ENCODE data around the gene ADCY1. TPM values are rescaled to one million over a fixed set of nuclear protein-coding genes. Genes with fewer than 3 reads are reported as not detected.
"Not testable (repeated sequence)": the region's sequence is repeated elsewhere in the genome, so short reads cannot be mapped to it uniquely, and the experiment has no call there.

Gene ADCY1
- total RNA-seq, 2 donors from 2014 or later = 15.3 to 18.5 TPM

DNA sequence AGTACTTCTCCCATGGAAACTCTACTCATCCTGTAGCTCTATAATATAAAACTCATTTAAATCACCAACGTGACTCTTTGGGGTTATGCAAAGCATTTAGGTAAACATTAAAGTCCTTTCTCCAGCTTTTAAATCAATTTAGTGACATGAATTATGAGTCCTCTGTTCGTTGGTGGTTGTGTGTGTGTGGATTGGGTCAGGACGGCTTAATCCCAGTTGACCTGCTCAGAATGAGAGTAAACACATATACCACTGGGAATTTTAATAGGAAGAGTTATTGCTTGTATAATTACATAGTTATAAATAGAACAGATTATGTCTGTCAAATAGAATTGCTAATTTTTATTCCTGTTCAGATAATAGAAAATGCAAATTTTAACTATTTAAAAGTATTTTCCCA lies 30.7 kb upstream of the ADCY1 start:
- Mint-ChIP-seq H3K27ac (no peak overlapping the region), H3K27me3 (ENCODE audit: insufficient read depth) (no peaks in the 10 kb centered on the region), H3K4me1 (no peaks in the 10 kb centered on the region), H3K4me3 (no peak overlapping the region), H3K9me3 (peaks cover 20% of the 10 kb centered on the region), H3K36me3 (ENCODE audit: low read depth) (no peaks in the 10 kb centered on the region)
- H3K4me3 ChIP-seq (ENCODE audit: low read length) = no peak overlapping the region
- WGBS, 2 experiments (ENCODE audit: insufficient coverage in 1 of 2, insufficient read length in 1 of 2) = 78% methylated on average over 3 of the region's 3 CpGs; no CpG with 5 or more reads in 1 of the 2 experiments
- H3K27ac ChIP-seq (ENCODE audit: low read depth, low read length) = no peak overlapping the region
- no peaks in the 10 kb centered on the region for H3K27me3 ChIP-seq (ENCODE audit: control insufficient read depth, insufficient read depth, low read length, poor library complexity, severe bottlenecking)
- no peaks in the 10 kb centered on the region for H3K4me1 ChIP-seq (ENCODE audit: control insufficient read depth, insufficient read depth, low read length)
- no peaks in the 10 kb centered on the region for H3K36me3 ChIP-seq (ENCODE audit: control insufficient read depth, insufficient read depth, low read length)
- TF ChIP-seq CTCF (conservative IDR thresholded peaks at IDR 0.05) = no peak
- peaks cover 19% of the 10 kb centered on the region for H3K9me3 ChIP-seq (ENCODE audit: control insufficient read depth, low read length)
- no peak for DNase-seq
- H3K9ac ChIP-seq (ENCODE audit: extremely low read depth, low read length, poor library complexity, severe bottlenecking) = no peak overlapping the region

DNA sequence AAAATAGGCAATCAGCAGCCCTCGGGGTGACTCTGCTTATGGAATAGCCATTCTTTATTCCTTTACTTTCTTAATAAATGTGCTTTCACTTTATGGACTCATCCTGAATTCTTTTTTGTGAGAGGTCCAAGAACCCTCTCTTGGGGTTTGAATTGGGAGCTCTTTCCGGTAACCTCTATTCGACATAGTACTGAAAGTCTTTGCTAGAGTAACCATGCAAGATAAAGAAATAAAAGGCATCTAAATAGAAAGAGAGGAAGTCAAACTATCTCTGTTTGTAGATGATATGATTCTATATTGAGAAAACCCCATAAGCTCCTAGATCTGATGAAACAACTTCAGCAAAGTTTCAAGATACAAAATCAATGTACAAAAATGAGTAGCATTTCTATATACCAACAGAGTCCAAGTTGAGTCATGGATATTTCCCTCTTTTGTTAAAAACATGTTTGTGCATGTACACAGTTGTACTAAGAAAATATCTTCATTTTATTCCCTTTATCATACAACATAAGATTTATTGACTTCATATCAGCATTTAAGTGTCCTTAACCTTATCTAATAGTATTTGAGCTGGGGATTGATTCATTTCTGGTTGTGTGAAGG lies 29.0 kb upstream of the ADCY1 start:
- H3K9me3 Mint-ChIP-seq; H3K4me3 ChIP-seq (ENCODE audit: low read length); H3K27me3 Mint-ChIP-seq (ENCODE audit: insufficient read depth); H3K36me3 Mint-ChIP-seq (ENCODE audit: low read depth); H3K36me3 ChIP-seq (ENCODE audit: control insufficient read depth, insufficient read depth, low read length); H3K4me1 Mint-ChIP-seq; H3K27ac ChIP-seq (ENCODE audit: low read depth, low read length); H3K9ac ChIP-seq (ENCODE audit: extremely low read depth, low read length, poor library complexity, severe bottlenecking); DNase-seq; H3K9me3 ChIP-seq (ENCODE audit: control insufficient read depth, low read length); H3K27me3 ChIP-seq (ENCODE audit: control insufficient read depth, insufficient read depth, low read length, poor library complexity, severe bottlenecking); H3K4me1 ChIP-seq (ENCODE audit: control insufficient read depth, insufficient read depth, low read length); H3K27ac Mint-ChIP-seq; H3K4me3 Mint-ChIP-seq: not testable (repeated sequence)
- WGBS, 2 experiments (ENCODE audit: insufficient coverage in 1 of 2, insufficient read length in 1 of 2) = 89% methylated on average over 1 of the region's 3 CpGs; no CpG with 5 or more reads in 1 of the 2 experiments

- WGBS, 2 experiments (ENCODE audit: insufficient coverage in 1 of 2, insufficient read length in 1 of 2) = 100% methylated on average over 2 of the region's 2 CpGs; no CpG with 5 or more reads in 1 of the 2 experiments
- H3K27ac ChIP-seq (ENCODE audit: low read depth, low read length); H3K27me3 Mint-ChIP-seq (ENCODE audit: insufficient read depth); H3K9me3 Mint-ChIP-seq; H3K4me1 ChIP-seq (ENCODE audit: control insufficient read depth, insufficient read depth, low read length); H3K9me3 ChIP-seq (ENCODE audit: control insufficient read depth, low read length); H3K4me3 Mint-ChIP-seq; H3K9ac ChIP-seq (ENCODE audit: extremely low read depth, low read length, poor library complexity, severe bottlenecking); H3K27me3 ChIP-seq (ENCODE audit: control insufficient read depth, insufficient read depth, low read length, poor library complexity, severe bottlenecking); H3K36me3 Mint-ChIP-seq (ENCODE audit: low read depth); H3K36me3 ChIP-seq (ENCODE audit: control insufficient read depth, insufficient read depth, low read length); H3K4me1 Mint-ChIP-seq; DNase-seq; H3K27ac Mint-ChIP-seq; H3K4me3 ChIP-seq (ENCODE audit: low read length): not testable (repeated sequence)
Measured at GRCh38 chr7:45548917-45549316, 25.3 kb upstream of the ADCY1 start.

GRCh38 chr7:45563401-45563800 lies 10.8 kb upstream of the ADCY1 start:
- no peak for DNase-seq
- WGBS, 2 experiments (ENCODE audit: insufficient coverage in 1 of 2, insufficient read length in 1 of 2) = 96% methylated on average over 2 of the region's 2 CpGs; no CpG with 5 or more reads in 1 of the 2 experiments

More at GRCh38 chr7:45563401-45563800, 10.8 kb upstream of the ADCY1 start:
- no peak for TF ChIP-seq CTCF (conservative IDR thresholded peaks at IDR 0.05)
- Mint-ChIP-seq H3K4me1 (peaks cover 14% of the 10 kb centered on the region), H3K27ac (no peak overlapping the region), H3K36me3 (ENCODE audit: low read depth) (peaks cover 7% of the 10 kb centered on the region), H3K4me3 (no peak overlapping the region), H3K9me3 (peaks cover 24% of the 10 kb centered on the region), H3K27me3 (ENCODE audit: insufficient read depth) (no peaks in the 10 kb centered on the region)
- H3K4me3 ChIP-seq (ENCODE audit: low read length) = no peak overlapping the region
- H3K9me3 ChIP-seq (ENCODE audit: control insufficient read depth, low read length) = peaks cover 20% of the 10 kb centered on the region
- H3K36me3 ChIP-seq (ENCODE audit: control insufficient read depth, insufficient read depth, low read length) = no peaks in the 10 kb centered on the region
- no peaks in the 10 kb centered on the region for H3K4me1 ChIP-seq (ENCODE audit: control insufficient read depth, insufficient read depth, low read length)
- no peak overlapping the region for H3K27ac ChIP-seq (ENCODE audit: low read depth, low read length)
- H3K27me3 ChIP-seq (ENCODE audit: control insufficient read depth, insufficient read depth, low read length, poor library complexity, severe bottlenecking) = no peaks in the 10 kb centered on the region
- H3K9ac ChIP-seq (ENCODE audit: extremely low read depth, low read length, poor library complexity, severe bottlenecking) = no peak overlapping the region
